HepG2 (cell line): ENCODE measurements around the gene ERCC4. TPM values are rescaled to one million over a fixed set of nuclear protein-coding genes. Genes with fewer than 3 reads are reported as not detected.

ENCODE experiments used
- ATAC-seq: fragments of 200-7000 bp; cut with Tn5 transposase; 3 replicates; pipeline ENCODE4 v1.9.1; 2020; ENCODE audit warnings: mild to moderate bottlenecking, moderate library complexity
- BruUV-seq: library from RNA; stranded (reverse); fragments of 400-500 nt; replicated peaks from 2 replicates; lab custom pipeline; 2021; lab: Mats Ljungman, UMichigan
- CTCF ChIA-PET: fragments of 300-600 bp; formaldehyde crosslinking; extraction: SDS; loops from one replicate; lab custom pipeline; 2021; ENCODE audit warnings: low total read pairs, inconsistent platforms, low intra/inter-chr PET ratio; lab: Yijun Ruan, JAX
- POLR2A ChIA-PET: fragments of 350-600 bp; sonication (Branson Sonifier 250); formaldehyde crosslinking; loops from one replicate; lab custom pipeline; 2020; ENCODE audit warnings: antibody characterized with exemption, inconsistent platforms; lab: Yijun Ruan, JAX
- DNase-seq: peaks from one replicate; pipeline ENCODE4 v3.0.0-alpha.2; 2015; ENCODE audit warnings: low spot score
- FAIRE-seq: peaks from 3 replicates; lab custom pipeline; 2011; peaks lifted over from hg19 to GRCh38; lab: Jason Lieb, UNC
- H2AFZ ChIP-seq: one replicate; pipeline ENCODE4 v1.6.1; 2011; ENCODE audit warnings: low read length, inconsistent platforms
- H3K27ac ChIP-seq: fragments of 300-600 bp; 3 replicates; pipeline ENCODE4 v1.8.0; 2011; ENCODE audit warnings: mixed run types, mild to moderate bottlenecking, mixed read lengths, low read length, inconsistent platforms; ENCODE audit not compliant: insufficient read depth; ENCODE audit errors: extremely low read length
- H3K27me3 ChIP-seq, 2 experiments: fragments of 200-600 bp in 1 of 2; 2 replicates in 1 of 2; 3 replicates in 1 of 2; pipeline versions ENCODE4 v1.6.0 to v1.8.0; 2011; ENCODE audit warnings: low read length in 2 of 2, mild to moderate bottlenecking in 2 of 2, moderate library complexity in 2 of 2, inconsistent platforms in 1 of 2; ENCODE audit not compliant: insufficient read depth in 2 of 2, control insufficient read depth in 1 of 2
- H3K36me3 ChIP-seq, 2 experiments: fragments of 200-600 bp in 1 of 2; replicated peaks in 1 of 2; 2 replicates in 1 of 2; 3 replicates in 1 of 2; pipeline versions ENCODE4 v1.5.1 to v1.8.0; 2011; ENCODE audit warnings: low read length in 2 of 2, inconsistent platforms in 1 of 2; ENCODE audit not compliant: insufficient read depth in 2 of 2, control insufficient read depth in 1 of 2
- H3K4me1 ChIP-seq: 2 replicates; pipeline ENCODE4 v1.5.1; 2012; ENCODE audit warnings: low read length, inconsistent platforms; ENCODE audit not compliant: insufficient read depth
- H3K4me2 ChIP-seq: 2 replicates; pipeline ENCODE4 v1.6.0; 2011; ENCODE audit warnings: low read depth, low read length, inconsistent platforms
- H3K4me3 ChIP-seq, 3 experiments: fragments of 200-600 bp in 1 of 3; sonication (generic), shearing (Covaris generic) in 1 of 3; replicated peaks in 1 of 3; 2 replicates each; pipeline ENCODE4 v1.5.1; 2011 to 2016; ENCODE audit warnings: low read length in 3 of 3, inconsistent platforms in 2 of 3, low read depth in 2 of 3, mild to moderate bottlenecking in 2 of 3, control low read depth in 1 of 3, mixed read lengths in 1 of 3; ENCODE audit not compliant: insufficient read depth in 1 of 3
- H3K79me2 ChIP-seq: one replicate; pipeline ENCODE4 v1.6.1; 2011; ENCODE audit warnings: low read length, inconsistent platforms; ENCODE audit not compliant: insufficient read depth
- H3K9ac ChIP-seq: 2 replicates; pipeline ENCODE4 v1.6.0; 2011; ENCODE audit warnings: mild to moderate bottlenecking, low read depth, low read length, inconsistent platforms; ENCODE audit not compliant: insufficient read depth
- H3K9me3 ChIP-seq: 2 replicates; pipeline ENCODE4 v1.5.1; 2012; ENCODE audit warnings: mild to moderate bottlenecking, low read length
- H4K20me1 ChIP-seq: 2 replicates; pipeline ENCODE4 v1.6.0; 2011; ENCODE audit warnings: inconsistent platforms, mild to moderate bottlenecking, low read length, moderate library complexity; ENCODE audit not compliant: insufficient read depth
- FOXA3 ChIP-seq: IDR thresholded peaks from 2 replicates; pipeline ENCODE4 v1.6.1; 2016; ENCODE audit warnings: missing genetic modification reagents, missing compliant biosample characterization
- PITX1 ChIP-seq: sonication (generic); formaldehyde crosslinking; IDR thresholded peaks from 2 replicates; pipeline ENCODE4 v1.5.1; 2020; ENCODE audit warnings: mild to moderate bottlenecking, missing genetic modification reagents
- SUZ12 ChIP-seq: fragments of 150-350 bp; IDR thresholded peaks from 2 replicates; pipeline ENCODE4 v1.6.1; 2014; ENCODE audit warnings: low read depth, low read length
- THAP11 ChIP-seq: IDR thresholded peaks from 2 replicates; pipeline ENCODE4 v1.6.1; 2016; ENCODE audit warnings: missing biosample characterization, missing genetic modification reagents
- ZFP1 ChIP-seq: IDR thresholded peaks from 2 replicates; pipeline ENCODE4 v1.6.1; 2016
- ZNF510 ChIP-seq: sonication (generic); formaldehyde crosslinking; IDR thresholded peaks from 2 replicates; pipeline ENCODE4 v1.4.0; 2020; ENCODE audit warnings: low read depth, mild to moderate bottlenecking, missing genetic modification reagents
- WGBS: methylation state at CpG from one replicate; pipeline ENCODE4 v1.1.6; 2017; ENCODE audit warnings: low lambda C conversion rate; 5-methylcytosine and 5-hydroxymethylcytosine counted together
- in situ Hi-C: cut with HindIII; loops from 2 replicates; pipeline ENCODE4 v1.10.0; 2017; ENCODE audit warnings: low pct_unique_long_range_greater_than_20kb; ENCODE audit not compliant: extremely low pct_ligation_motif_present
- intact Hi-C: fragments of 100-400 bp; cut with micrococcal nuclease; formaldehyde crosslinking; loops from one replicate; pipeline ENCODE4 v1.10.0; 2022; ENCODE audit not compliant: unreplicated experiment
- polyA plus RNA-seq, 8 experiments: library from polyadenylated mRNA; depleted of rRNA in 3 of 8; stranded (reverse) in 7 of 8; unstranded in 1 of 8; fragments of >200 nt; fragmentation: Illumina TruSeq in 4 of 8; extraction: Trizol in 4 of 8; gene quantifications; 2 replicates each; pipeline versions ENCODE4 v1.2.1 to v1.2.3, GENCODE V29; 2011 to 2016; ENCODE audit warnings: low read depth in 4 of 8, missing spikeins in 1 of 8, mixed read lengths in 1 of 8; ENCODE audit not compliant: insufficient read depth in 1 of 8
- total RNA-seq, 5 experiments: library from RNA; depleted of rRNA; stranded (reverse); fragments of >200 nt; fragmentation: Illumina TruSeq; extraction: Trizol; gene quantifications; 2 replicates each; pipeline ENCODE4 v1.2.3, GENCODE V29; 2016; ENCODE audit warnings: low read depth in 1 of 5
- TF ChIP-seq, protein P1 (sequence below): sonication (generic); formaldehyde crosslinking; IDR thresholded peaks from 2 replicates; pipeline ENCODE4 v1.5.1; 2020; ENCODE audit warnings: mild to moderate bottlenecking, missing genetic modification reagents, moderate library complexity

ERCC4 gene
- total and polyA plus RNA-seq, 2 of the 13 experiments (the other 11 are each of a cell fraction or from before 2014, with no cell fraction given) = 5.4 to 15.2 TPM

GRCh38 chr16:13906168-13907089, 13.5 kb upstream of the ERCC4 start:
- H3K27ac ChIP-seq = no peak overlapping the region
- H2AFZ ChIP-seq = peak overlapping the region; percentile 1
- no peaks in the 10 kb centered on the region for H4K20me1 ChIP-seq
- 47% methylated on average over 10 of the region's 10 CpGs for WGBS
- intact Hi-C loops = no loop called here
- no peak for DNase-seq
- no peak for TF ChIP-seq FOXA3 (CRISPR knock-in tag)
- no peak for TF ChIP-seq SUZ12
- TF ChIP-seq, protein P1, sequence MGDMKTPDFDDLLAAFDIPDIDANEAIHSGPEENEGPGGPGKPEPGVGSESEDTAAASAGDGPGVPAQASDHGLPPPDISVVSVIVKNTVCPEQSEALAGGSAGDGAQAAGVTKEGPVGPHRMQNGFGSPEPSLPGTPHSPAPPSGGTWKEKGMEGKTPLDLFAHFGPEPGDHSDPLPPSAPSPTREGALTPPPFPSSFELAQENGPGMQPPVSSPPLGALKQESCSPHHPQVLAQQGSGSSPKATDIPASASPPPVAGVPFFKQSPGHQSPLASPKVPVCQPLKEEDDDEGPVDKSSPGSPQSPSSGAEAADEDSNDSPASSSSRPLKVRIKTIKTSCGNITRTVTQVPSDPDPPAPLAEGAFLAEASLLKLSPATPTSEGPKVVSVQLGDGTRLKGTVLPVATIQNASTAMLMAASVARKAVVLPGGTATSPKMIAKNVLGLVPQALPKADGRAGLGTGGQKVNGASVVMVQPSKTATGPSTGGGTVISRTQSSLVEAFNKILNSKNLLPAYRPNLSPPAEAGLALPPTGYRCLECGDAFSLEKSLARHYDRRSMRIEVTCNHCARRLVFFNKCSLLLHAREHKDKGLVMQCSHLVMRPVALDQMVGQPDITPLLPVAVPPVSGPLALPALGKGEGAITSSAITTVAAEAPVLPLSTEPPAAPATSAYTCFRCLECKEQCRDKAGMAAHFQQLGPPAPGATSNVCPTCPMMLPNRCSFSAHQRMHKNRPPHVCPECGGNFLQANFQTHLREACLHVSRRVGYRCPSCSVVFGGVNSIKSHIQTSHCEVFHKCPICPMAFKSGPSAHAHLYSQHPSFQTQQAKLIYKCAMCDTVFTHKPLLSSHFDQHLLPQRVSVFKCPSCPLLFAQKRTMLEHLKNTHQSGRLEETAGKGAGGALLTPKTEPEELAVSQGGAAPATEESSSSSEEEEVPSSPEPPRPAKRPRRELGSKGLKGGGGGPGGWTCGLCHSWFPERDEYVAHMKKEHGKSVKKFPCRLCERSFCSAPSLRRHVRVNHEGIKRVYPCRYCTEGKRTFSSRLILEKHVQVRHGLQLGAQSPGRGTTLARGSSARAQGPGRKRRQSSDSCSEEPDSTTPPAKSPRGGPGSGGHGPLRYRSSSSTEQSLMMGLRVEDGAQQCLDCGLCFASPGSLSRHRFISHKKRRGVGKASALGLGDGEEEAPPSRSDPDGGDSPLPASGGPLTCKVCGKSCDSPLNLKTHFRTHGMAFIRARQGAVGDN (CRISPR knock-in tag) = no peak
- no peak for TF ChIP-seq PITX1
- no peak for TF ChIP-seq ZNF510 (CRISPR knock-in tag)
- no peak for TF ChIP-seq ZFP1
- TF ChIP-seq THAP11 (CRISPR knock-in tag) = peak; percentile 40; the same call in 1 of the 2 replicates
- TF ChIP-seq, all 625 proteins: peak for 1
- no peak for ATAC-seq
- POLR2A ChIA-PET = interaction anchor here (1.7 kb wide), 1 partner anchor 14 kb away, joined by 5 read pairs; the partner anchor contains the start of gene ERCC4
- Histone ChIP-seq H3K79me2 (no peaks in the 10 kb centered on the region), H3K9me3 (peaks cover 21% of the 10 kb centered on the region), H3K27me3 (no peaks in the 10 kb centered on the region), H3K4me1 (peaks cover 27% of the 10 kb centered on the region), H3K36me3 (no peaks in the 10 kb centered on the region), H3K9ac (no peak overlapping the region), H3K4me3 (no peak overlapping the region), H3K4me2 (no peak overlapping the region)
- BruUV-seq = no TSS peak
- FAIRE-seq = no peak
- in situ Hi-C loops = no loop called here
- CTCF ChIA-PET = interaction anchor here (4.9 kb wide), 1 partner anchor 13 kb away, joined by 29 read pairs; the partner anchor contains the start of gene ERCC4
